ENCODE results near the gene TRIM65. TPM values are rescaled to one million over a fixed set of nuclear protein-coding genes. Genes with fewer than 3 reads are reported as not detected.

TRIM65 gene
- total and polyA plus RNA-seq, 2 of the 4 experiments (the other 2 are of a cell fraction): 7.9 to 10.6 TPM

DNA sequence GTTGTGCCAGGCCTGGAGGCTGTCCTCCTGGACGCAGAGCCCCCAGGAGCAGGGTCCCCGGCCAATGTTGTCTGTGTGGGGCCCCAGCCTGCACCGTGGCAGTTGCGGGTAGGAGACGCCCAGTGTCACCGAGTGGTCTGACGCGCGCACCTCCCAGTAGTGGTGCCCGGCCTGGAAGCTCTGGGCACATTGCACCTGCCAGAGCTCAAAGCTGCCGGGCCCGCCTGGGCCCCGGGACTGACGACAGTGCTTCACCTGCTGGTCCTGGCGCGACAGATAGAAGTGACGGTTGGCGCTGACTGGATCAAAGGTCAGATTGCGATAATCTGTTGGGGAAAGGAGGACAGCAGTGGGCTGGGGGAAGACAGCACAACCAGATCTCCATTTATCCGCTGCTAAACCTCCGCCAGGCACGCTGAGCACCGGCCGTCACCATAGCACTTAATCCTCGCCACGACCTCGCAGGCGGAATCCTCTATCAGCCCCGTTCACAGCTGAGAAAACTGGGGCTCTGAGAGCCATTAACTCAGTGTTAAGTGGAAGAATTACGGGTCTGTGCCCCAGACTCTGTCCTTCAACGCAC is 5.6 kb downstream of the TRIM65 start (continued):
- TF ChIP-seq, protein P1, sequence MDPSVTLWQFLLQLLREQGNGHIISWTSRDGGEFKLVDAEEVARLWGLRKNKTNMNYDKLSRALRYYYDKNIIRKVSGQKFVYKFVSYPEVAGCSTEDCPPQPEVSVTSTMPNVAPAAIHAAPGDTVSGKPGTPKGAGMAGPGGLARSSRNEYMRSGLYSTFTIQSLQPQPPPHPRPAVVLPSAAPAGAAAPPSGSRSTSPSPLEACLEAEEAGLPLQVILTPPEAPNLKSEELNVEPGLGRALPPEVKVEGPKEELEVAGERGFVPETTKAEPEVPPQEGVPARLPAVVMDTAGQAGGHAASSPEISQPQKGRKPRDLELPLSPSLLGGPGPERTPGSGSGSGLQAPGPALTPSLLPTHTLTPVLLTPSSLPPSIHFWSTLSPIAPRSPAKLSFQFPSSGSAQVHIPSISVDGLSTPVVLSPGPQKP (IDR thresholded peaks at IDR 0.05; ENCODE audit: borderline replicate concordance, low read depth, low read length): no peak
- TF ChIP-seq MAFK (IDR thresholded peaks at IDR 0.05; ENCODE audit: low read depth, low read length): no peak
- TF ChIP-seq FOS (IDR thresholded peaks at IDR 0.05; ENCODE audit: low read depth, low read length): no peak

GRCh38 chr17:75889454-75889853 is 7.3 kb downstream of the TRIM65 start:
- DNase-seq: no peak
- no peak overlapping the region for H3K4ac ChIP-seq (ENCODE audit: low read depth, low read length)
- no CpG with 5 or more reads among the region's 6 CpGs for WGBS, 2 experiments (ENCODE audit: extremely low coverage in 2 of 2, insufficient read length in 1 of 2)
- no peak overlapping the region for H3K23ac ChIP-seq (ENCODE audit: low read depth, low read length)
- H2BK15ac ChIP-seq (ENCODE audit: low read depth, low read length): no peak overlapping the region
- in situ Hi-C loops (cut with MboI; ENCODE audit: low sequenced_read_pairs) (no loop called here), dilution Hi-C loops (cut with HindIII; ENCODE audit: low sequenced_read_pairs, unreplicated experiment) (no loop called here), intact Hi-C loops (cut with micrococcal nuclease) (no loop called here)
- no peaks in the 10 kb centered on the region for H3K27me3 ChIP-seq (ENCODE audit: control insufficient read depth, insufficient read depth, low read length)
- ChIA-PET CTCF (interaction anchor here (0.7 kb wide), 1 partner anchor 106 kb away, joined by 7 read pairs; no protein-coding TSS in a partner anchor), POLR2A (ENCODE audit: unreplicated experiment) (interaction anchor here (0.6 kb wide), 2 partner anchors 34 to 1085 kb away, joined by 3 to 6 read pairs; partner anchors contain the start of gene WBP2)
- H4K8ac ChIP-seq (ENCODE audit: low read depth in 2 of 2, low read length in 2 of 2): no peak overlapping the region
- no peak overlapping the region for H3K56ac ChIP-seq (ENCODE audit: extremely low read depth, insufficient read depth, low read length)
- no peak overlapping the region for H2BK120ac ChIP-seq (ENCODE audit: low read depth, low read length)
- H4K5ac ChIP-seq (ENCODE audit: low read depth, low read length): no peak overlapping the region
- H2AK5ac ChIP-seq (ENCODE audit: low read depth, low read length): no peak overlapping the region
- no peaks in the 10 kb centered on the region for H3K4me1 ChIP-seq (ENCODE audit: control insufficient read depth, insufficient read depth, low read length)
- no peak overlapping the region for H2BK20ac ChIP-seq (ENCODE audit: low read depth, low read length)
- H3K18ac ChIP-seq (ENCODE audit: low read depth, low read length): no peak overlapping the region
- peaks cover 4% of the 10 kb centered on the region; the same call in 1 of the 2 replicates for H4K20me1 ChIP-seq (ENCODE audit: insufficient read depth, low read length)
- H3K9me3 ChIP-seq (ENCODE audit: control insufficient read depth, insufficient read depth, low read length): no peaks in the 10 kb centered on the region
- peak overlapping the region; percentile 37 for H2AK9ac ChIP-seq (replicated peaks; ENCODE audit: low read depth, low read length, poor library complexity)
- peaks cover 8% of the 10 kb centered on the region; the same call in 1 of the 2 replicates for H3K9me1 ChIP-seq (ENCODE audit: insufficient read depth, low read length)
- H3K36me3 ChIP-seq (ENCODE audit: control insufficient read depth, insufficient read depth, low read length): peaks cover 19% of the 10 kb centered on the region
- H3K27ac ChIP-seq (ENCODE audit: insufficient read depth, low read length): no peak overlapping the region
- no peak overlapping the region for H3K14ac ChIP-seq (replicated peaks; ENCODE audit: low read depth, low read length)
- ATAC-seq (ENCODE audit: low read depth): no peak
- H2AFZ ChIP-seq (replicated peaks; ENCODE audit: low read length, poor library complexity): no peak overlapping the region
- H3K4me2 ChIP-seq (ENCODE audit: low read depth, low read length): no peak overlapping the region
- H3K9ac ChIP-seq (ENCODE audit: low read depth, low read length): no peak overlapping the region
- H4K91ac ChIP-seq (ENCODE audit: insufficient read depth, low read depth, low read length): no peak overlapping the region
- H2BK5ac ChIP-seq (ENCODE audit: low read depth, low read length, poor library complexity, severe bottlenecking): no peak overlapping the region
- BruUV-seq (replicated peaks): no TSS peak
- H3K79me1 ChIP-seq (ENCODE audit: low read depth in 1 of 2, low read length in 2 of 2): peaks cover 4 to 21% of the 10 kb centered on the region in 2 experiments; a peak in 2 of 4 replicates
- H3K4me3 ChIP-seq (ENCODE audit: insufficient read depth, low read depth, low read length): no peak overlapping the region
- TF ChIP-seq MAZ (IDR thresholded peaks at IDR 0.05; ENCODE audit: borderline replicate concordance, low read depth, low read length) (no peak), MAFK (IDR thresholded peaks at IDR 0.05; ENCODE audit: low read depth, low read length) (no peak), NFE2L2 (IDR thresholded peaks at IDR 0.05; ENCODE audit: low read depth, low read length) (no peak), SMC3 (IDR thresholded peaks at IDR 0.05; ENCODE audit: low read depth, low read length) (no peak), MXI1 (IDR thresholded peaks at IDR 0.05; ENCODE audit: borderline replicate concordance, low read depth, low read length) (no peak), CEBPB (IDR thresholded peaks at IDR 0.05; ENCODE audit: low read depth, low read length) (no peak), FOS (IDR thresholded peaks at IDR 0.05; ENCODE audit: low read depth, low read length) (no peak), RFX5 (IDR thresholded peaks at IDR 0.05; ENCODE audit: low read depth, low read length) (no peak), RCOR1 (IDR thresholded peaks at IDR 0.05; ENCODE audit: insufficient replicate concordance, low read length) (no peak), BHLHE40 (IDR thresholded peaks at IDR 0.05; ENCODE audit: low read depth, low read length) (no peak), RAD21 (IDR thresholded peaks at IDR 0.05; ENCODE audit: low read length) (no peak)
- TF ChIP-seq, protein P1 (IDR thresholded peaks at IDR 0.05; ENCODE audit: borderline replicate concordance, low read depth, low read length): no peak
- TF ChIP-seq, protein P2, sequence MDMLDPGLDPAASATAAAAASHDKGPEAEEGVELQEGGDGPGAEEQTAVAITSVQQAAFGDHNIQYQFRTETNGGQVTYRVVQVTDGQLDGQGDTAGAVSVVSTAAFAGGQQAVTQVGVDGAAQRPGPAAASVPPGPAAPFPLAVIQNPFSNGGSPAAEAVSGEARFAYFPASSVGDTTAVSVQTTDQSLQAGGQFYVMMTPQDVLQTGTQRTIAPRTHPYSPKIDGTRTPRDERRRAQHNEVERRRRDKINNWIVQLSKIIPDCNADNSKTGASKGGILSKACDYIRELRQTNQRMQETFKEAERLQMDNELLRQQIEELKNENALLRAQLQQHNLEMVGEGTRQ (IDR thresholded peaks at IDR 0.05; ENCODE audit: low read depth, low read length): no peak

Data from IMR-90 (cell line).